HepG2 (cell line): Measurements from ENCODE around the gene FERMT2. TPM values are rescaled to one million over a fixed set of nuclear protein-coding genes. Genes with fewer than 3 reads are reported as not detected.

ENCODE experiments used
- ARID4A ChIP-seq: sonication (generic); formaldehyde crosslinking; IDR thresholded peaks from 2 replicates; pipeline ENCODE4 v1.5.0; 2020; ENCODE audit warnings: mild to moderate bottlenecking, missing genetic modification reagents, borderline replicate concordance
- DZIP1 ChIP-seq: sonication (generic); formaldehyde crosslinking; IDR thresholded peaks from 2 replicates; pipeline ENCODE4 v1.5.0; 2020; ENCODE audit warnings: mild to moderate bottlenecking, missing genetic modification reagents
- FLYWCH1 ChIP-seq: sonication (generic); formaldehyde crosslinking; IDR thresholded peaks from 2 replicates; pipeline ENCODE4 v1.8.1; 2023; ENCODE audit warnings: mild to moderate bottlenecking, missing genetic modification reagents
- FOSL1 ChIP-seq: sonication (generic); formaldehyde crosslinking; IDR thresholded peaks from 2 replicates; pipeline ENCODE4 v1.9.0; 2021; ENCODE audit warnings: missing genetic modification reagents, borderline replicate concordance
- GATAD2A ChIP-seq: IDR thresholded peaks from 2 replicates; pipeline ENCODE4 v1.6.1; 2016
- HMG20B ChIP-seq: conservative IDR thresholded peaks from 2 replicates; pipeline ENCODE4 v1.6.1; 2016; ENCODE audit warnings: missing genetic modification reagents, missing compliant biosample characterization
- KDM2A ChIP-seq: sonication (generic); formaldehyde crosslinking; IDR thresholded peaks from 2 replicates; pipeline ENCODE4 v1.4.0; 2020; ENCODE audit warnings: low read depth, missing genetic modification reagents, borderline replicate concordance
- KDM6A ChIP-seq: IDR thresholded peaks from 2 replicates; pipeline ENCODE4 v1.6.1; 2016; ENCODE audit warnings: low read depth
- RARA ChIP-seq: IDR thresholded peaks from 2 replicates; pipeline ENCODE4 v1.6.1; 2016; ENCODE audit warnings: missing genetic modification reagents, missing compliant biosample characterization
- REPIN1 ChIP-seq: sonication (generic); formaldehyde crosslinking; IDR thresholded peaks from 2 replicates; pipeline ENCODE4 v1.8.0; 2022; ENCODE audit warnings: missing genetic modification reagents, low read depth, mild to moderate bottlenecking, borderline replicate concordance
- RXRA ChIP-seq: sonication (generic); formaldehyde crosslinking; IDR thresholded peaks from 2 replicates; pipeline ENCODE4 v1.5.1; 2020; ENCODE audit warnings: missing genetic modification reagents
- TCF12 ChIP-seq, 2 experiments: fragments of 450-650 bp in 1 of 2; sonication (generic) in 1 of 2; formaldehyde crosslinking in 1 of 2; IDR thresholded peaks; 2 replicates each; pipeline versions ENCODE4 v1.6.1 to v1.8.0; 2017 to 2022; ENCODE audit warnings: antibody characterized with exemption in 1 of 2, mild to moderate bottlenecking in 1 of 2, missing genetic modification reagents in 1 of 2, moderate library complexity in 1 of 2
- ZFP36 ChIP-seq: fragments of 150-350 bp; IDR thresholded peaks from 2 replicates; pipeline ENCODE4 v1.6.1; 2018; ENCODE audit warnings: borderline replicate concordance, low read length, low read depth; ENCODE audit not compliant: partially characterized antibody
- ZNF432 ChIP-seq: sonication (generic); formaldehyde crosslinking; IDR thresholded peaks from 2 replicates; pipeline ENCODE4 v1.5.0; 2020; ENCODE audit warnings: missing genetic modification reagents, mild to moderate bottlenecking, borderline replicate concordance
- ZNF639 ChIP-seq: conservative IDR thresholded peaks from 2 replicates; pipeline ENCODE4 v1.6.1; 2018; ENCODE audit warnings: missing genetic modification reagents
- polyA plus RNA-seq, 8 experiments: library from polyadenylated mRNA; depleted of rRNA in 3 of 8; stranded (reverse) in 7 of 8; unstranded in 1 of 8; fragments of >200 nt; fragmentation: Illumina TruSeq in 4 of 8; extraction: Trizol in 4 of 8; gene quantifications; 2 replicates each; pipeline versions ENCODE4 v1.2.1 to v1.2.3, GENCODE V29; 2011 to 2016; ENCODE audit warnings: low read depth in 4 of 8, missing spikeins in 1 of 8, mixed read lengths in 1 of 8; ENCODE audit not compliant: insufficient read depth in 1 of 8
- total RNA-seq, 5 experiments: library from RNA; depleted of rRNA; stranded (reverse); fragments of >200 nt; fragmentation: Illumina TruSeq; extraction: Trizol; gene quantifications; 2 replicates each; pipeline ENCODE4 v1.2.3, GENCODE V29; 2016; ENCODE audit warnings: low read depth in 1 of 5

FERMT2 gene
- total and polyA plus RNA-seq, 2 of the 13 experiments (the other 11 are each of a cell fraction or from before 2014, with no cell fraction given), result 36.2 to 60.4 TPM

GRCh38 chr14:52844262-52845060 is 106.4 kb downstream of the FERMT2 start (continued):
- TF ChIP-seq ARID4A (CRISPR knock-in tag), result no peak
- no peak for TF ChIP-seq ZNF639 (CRISPR knock-in tag)
- peak; percentile 49; the same call in 1 of the 2 replicates for TF ChIP-seq GATAD2A (CRISPR knock-in tag)
- TF ChIP-seq HMG20B (CRISPR knock-in tag), result no peak
- TF ChIP-seq FOSL1 (CRISPR knock-in tag), result no peak
- TF ChIP-seq KDM6A (CRISPR knock-in tag), result peak; percentile 69; the same call in 1 of the 2 replicates
- TF ChIP-seq ZFP36, result no peak
- peak; percentile 68 for TF ChIP-seq RARA (CRISPR knock-in tag)
- no peak for TF ChIP-seq FLYWCH1
- TF ChIP-seq TCF12 (IDR thresholded peaks at IDR 0.05), result no peak
- no peak for TF ChIP-seq TCF12 (CRISPR knock-in tag; IDR thresholded peaks at IDR 0.05)
- no peak for TF ChIP-seq ZNF432 (CRISPR knock-in tag)
- TF ChIP-seq RXRA (CRISPR knock-in tag), result no peak
- no peak for TF ChIP-seq REPIN1 (CRISPR knock-in tag)
- TF ChIP-seq KDM2A, result no peak
- no peak for TF ChIP-seq DZIP1 (CRISPR knock-in tag)
